Mesenteric fat pad (tissue), 1 donor: ENCODE measurements around the gene ERBB4. TPM values are rescaled to one million over a fixed set of nuclear protein-coding genes. Genes with fewer than 3 reads are reported as not detected.

Source experiments
- DNase-seq: peaks from one replicate; pipeline ENCODE4 v3.0.0-alpha.2; 2020; ENCODE audit warnings: low spot score
- long read RNA-seq: library from polyadenylated mRNA; unstranded; transcript quantifications from one replicate; pipeline ENCODE4 v2.0.0, GENCODE V29; 2020
- total RNA-seq: library from RNA; stranded (reverse); fragmentation: NEBNext Ultra II Directional; extraction: Animal tissue kit (Norgen Biotek cat#: 25700); gene quantifications from one replicate; pipeline ENCODE4 v1.2.1, GENCODE V29; 2021
- donor health status: DM: yes; HTN: yes; CAD: no.

The ERBB4 gene
- total RNA-seq: 0.45 TPM
- long read RNA-seq, partial matches to known transcripts: 0 of 1 reads
- long read RNA-seq, other reads (novel, unspliced or antisense): 1 of 1 reads

- no peak for DNase-seq
These were observed at the start of gene ERBB4 for GRCh38 chr2:212538305-212539071. ERBB4 (minus strand) TSS chr2:212538802; CDS start chr2:212538530, 272 bp downstream.

GRCh38 chr2:212580117-212580516, 41.5 kb upstream of the ERBB4 start:
- no peak for DNase-seq

DNA sequence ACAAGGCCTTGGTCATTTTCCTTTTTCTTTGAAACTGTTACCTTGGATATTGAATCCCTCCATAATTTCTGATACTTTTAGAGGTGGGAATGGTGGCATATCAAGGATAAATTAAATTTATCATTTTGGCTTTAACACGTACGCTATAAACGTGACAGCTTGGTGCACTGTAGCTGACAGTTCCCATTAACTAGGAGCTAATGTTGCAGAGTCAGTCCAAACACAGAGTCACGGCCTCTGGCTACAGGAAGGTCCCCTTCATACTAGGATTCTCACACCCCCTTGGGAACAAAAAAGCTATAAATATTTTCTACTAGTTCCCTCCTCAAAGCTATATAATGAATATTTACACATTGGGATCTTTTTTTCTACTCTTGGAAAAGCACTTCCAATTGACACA, 17.7 kb upstream of the ERBB4 start:
- no peak for DNase-seq

DNA sequence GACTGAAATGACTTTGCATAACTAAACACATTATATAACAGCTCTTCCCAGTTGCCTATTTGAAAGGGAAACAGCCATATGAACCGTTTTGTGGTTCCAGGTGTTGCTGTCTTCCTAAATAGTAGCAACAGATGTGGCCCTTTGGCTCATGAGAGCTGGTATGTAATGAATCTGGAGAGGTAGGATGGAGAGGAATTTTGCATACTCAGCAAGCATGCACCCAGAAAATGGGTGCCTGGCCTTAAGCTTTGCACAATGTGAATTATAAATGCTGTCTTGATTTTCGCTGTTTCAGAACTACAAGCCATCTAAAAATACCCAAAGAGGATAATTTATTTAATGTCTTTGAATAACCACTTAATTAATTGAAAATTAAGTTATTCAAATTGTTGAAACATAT, 15.6 kb upstream of the ERBB4 start:
- no peak for DNase-seq

GRCh38 chr2:212549941-212550340, 11.3 kb upstream of the ERBB4 start:
- DNase-seq: no peak

- DNase-seq: no peak
These were observed 10.9 kb upstream of the ERBB4 start for GRCh38 chr2:212549463-212549862.

DNA sequence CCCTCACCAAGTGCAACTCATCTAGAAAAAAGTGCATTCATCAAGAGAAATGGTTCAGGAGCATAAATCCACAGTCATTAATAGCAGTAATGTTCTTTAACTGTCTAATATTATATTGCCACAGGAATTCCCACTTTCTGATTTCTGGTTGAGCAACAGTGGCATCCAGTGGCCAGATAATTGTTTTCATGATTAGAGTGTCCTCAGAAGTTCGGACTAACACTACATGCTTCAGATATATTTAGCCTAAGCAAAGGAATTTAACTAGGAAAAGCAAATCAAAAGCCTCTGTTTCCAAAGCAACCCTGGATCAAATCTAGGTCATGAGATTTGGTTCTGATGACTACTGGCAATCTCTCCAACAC, 9.8 kb upstream of the ERBB4 start:
- DNase-seq: no peak

- no peak for DNase-seq
These were observed 9.3 kb upstream of the ERBB4 start for GRCh38 chr2:212547716-212548454.

GRCh38 chr2:212546669-212547068, 8.1 kb upstream of the ERBB4 start:
- no peak for DNase-seq

GRCh38 chr2:212540341-212540740, 1.7 kb upstream of the ERBB4 start:
- DNase-seq: no peak

- no peak for DNase-seq
These were observed 674 bp upstream of the ERBB4 start for GRCh38 chr2:212539072-212539880.

DNA sequence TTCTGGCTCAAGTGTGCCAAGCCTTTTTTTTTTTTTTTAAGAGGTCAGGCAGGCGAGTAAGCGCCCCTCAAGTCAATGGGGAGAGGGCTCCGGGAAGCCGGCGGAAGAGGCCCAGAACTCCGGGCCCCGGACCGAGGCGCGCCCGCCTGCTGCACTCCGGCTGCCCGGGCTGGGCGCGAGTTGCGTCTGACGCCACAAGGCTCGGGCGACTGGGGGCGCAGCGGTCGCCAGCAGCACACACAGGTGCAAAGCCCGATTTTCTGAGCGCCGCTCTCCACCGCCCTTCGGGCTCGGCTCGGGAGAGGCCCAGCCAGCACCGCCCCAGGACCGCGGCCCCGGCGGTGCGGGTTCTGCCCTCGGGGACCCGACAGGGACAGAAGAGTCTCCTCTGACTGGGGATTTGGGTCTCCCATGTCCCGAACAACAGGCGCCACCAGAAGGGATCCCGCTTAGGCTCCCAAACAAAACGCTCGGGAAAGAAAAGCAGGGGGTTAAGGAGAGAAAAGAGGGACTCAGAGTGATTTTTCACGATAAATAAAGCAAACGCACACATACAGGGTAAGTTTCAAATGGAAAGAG, 787 bp downstream of the ERBB4 start:
- DNase-seq: no peak

- peak; percentile 89 for DNase-seq
These were observed 1.5 kb downstream of the ERBB4 start for GRCh38 chr2:212536817-212537725.

DNA sequence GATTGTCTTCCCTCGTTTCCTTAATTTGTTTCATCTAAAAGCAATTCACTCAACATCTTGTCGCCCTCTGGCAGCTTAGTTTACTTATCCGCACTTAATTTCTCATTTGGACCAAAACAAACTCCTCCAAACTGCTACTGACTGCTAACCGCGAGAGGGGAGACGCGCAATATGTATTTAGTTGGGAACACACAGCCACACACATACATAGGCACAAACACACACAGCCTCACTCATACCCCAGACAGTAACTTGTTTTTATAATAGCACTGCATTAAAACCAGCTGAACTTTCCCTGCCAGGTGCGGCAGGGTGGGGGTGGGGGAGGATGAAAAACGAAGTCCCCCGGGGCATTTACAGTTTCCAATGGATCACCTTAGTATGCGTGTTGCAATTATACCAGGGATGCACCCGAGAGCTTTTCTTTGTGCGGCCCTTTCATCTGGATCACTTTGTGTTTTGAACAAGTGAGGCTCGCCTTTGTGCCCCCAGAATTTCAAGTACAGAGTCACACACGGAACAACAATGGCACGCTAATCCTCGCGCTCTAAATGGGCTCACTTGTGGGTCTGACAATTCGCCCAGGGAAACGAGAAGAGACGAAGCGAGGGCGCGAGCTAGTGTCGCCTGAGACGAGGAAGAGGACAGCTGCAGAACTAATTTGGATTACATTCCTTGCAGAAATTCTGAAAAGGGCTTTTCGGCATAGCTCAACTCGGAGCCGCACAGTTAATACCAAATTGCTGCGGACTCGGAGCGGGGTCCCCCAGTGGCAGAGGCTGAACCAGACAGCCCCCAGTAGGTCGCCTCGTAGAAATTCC, 2.4 kb downstream of the ERBB4 start:
- DNase-seq: no peak

- no peak for DNase-seq
These were observed 4.3 kb downstream of the ERBB4 start for GRCh38 chr2:212534336-212534735.

GRCh38 chr2:212532585-212532984, 6.0 kb downstream of the ERBB4 start:
- no peak for DNase-seq

GRCh38 chr2:212532087-212532486, 6.5 kb downstream of the ERBB4 start:
- no peak for DNase-seq

GRCh38 chr2:212531499-212531898, 7.1 kb downstream of the ERBB4 start:
- DNase-seq: no peak

DNA sequence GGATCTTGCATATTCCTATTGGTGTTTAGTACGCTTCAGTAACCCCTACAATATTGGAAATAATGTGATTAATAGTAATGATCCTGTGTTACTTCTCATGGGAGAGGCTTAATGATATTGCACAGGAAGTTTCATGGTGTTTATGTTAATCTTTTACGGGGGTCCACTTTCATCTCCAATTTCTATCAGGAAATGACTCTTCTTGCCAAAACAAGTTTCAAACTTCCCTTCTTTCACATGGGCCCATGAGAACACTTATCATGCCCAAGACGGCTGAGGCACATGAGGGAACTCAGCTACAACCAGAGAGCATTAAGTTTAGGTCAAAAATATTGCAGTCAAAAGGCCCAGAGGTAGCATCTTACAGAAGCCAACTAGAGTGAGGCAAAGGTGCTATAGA, 7.6 kb downstream of the ERBB4 start:
- DNase-seq: no peak
